ENCODE data around the gene ABO. TPM values are rescaled to one million over a fixed set of nuclear protein-coding genes. Genes with fewer than 3 reads are reported as not detected.
A peak's percentile ranks its signal among the peaks of the same experiment; 100 is the strongest.
"Not testable (repeated sequence)": the region's sequence is repeated elsewhere in the genome, so short reads cannot be mapped to it uniquely, and the experiment has no call there.

The ABO gene
- total RNA-seq, 2 donors from 2014 or later, result 1.7 to 2.1 TPM

DNA sequence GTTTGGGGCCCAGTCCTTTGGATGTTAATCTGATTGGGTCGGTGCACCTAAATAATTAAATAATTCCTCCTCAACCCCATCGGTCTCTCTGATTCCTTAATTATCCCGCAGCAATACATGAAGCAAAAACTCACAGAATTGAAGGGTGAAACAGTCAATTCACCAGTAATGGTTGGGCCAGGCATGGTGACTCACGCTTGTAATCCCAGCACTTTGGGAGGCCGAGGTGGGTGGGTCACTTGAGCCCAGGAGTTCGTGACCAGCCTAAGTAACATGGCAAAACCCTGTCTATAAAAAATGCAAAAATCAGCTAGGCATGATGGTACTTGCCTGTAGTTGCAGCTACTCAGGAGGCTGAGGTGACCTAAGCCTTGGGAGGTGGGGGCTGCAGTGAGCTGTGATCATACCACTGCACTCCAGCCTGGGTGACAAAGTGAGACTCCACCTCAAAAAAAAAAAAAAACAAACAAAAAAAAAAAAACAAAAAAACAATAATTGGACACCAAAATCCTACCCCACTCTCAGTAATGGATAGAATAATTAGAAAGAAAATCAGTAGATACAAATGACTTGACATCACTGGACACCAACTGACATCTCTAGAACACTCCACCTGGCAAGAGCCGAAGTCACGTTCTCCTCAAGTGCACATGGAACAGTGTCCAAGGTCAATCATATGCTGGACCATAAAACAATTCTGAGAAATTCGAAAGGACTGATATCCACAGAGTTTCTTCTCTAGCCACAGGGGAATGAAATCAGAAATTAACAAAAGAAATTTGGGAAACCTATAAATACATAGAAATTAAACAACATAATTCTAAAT lies 5.3 kb downstream of the ABO start:
- DNase-seq (no peak), ATAC-seq (no peak)
- intact Hi-C loops (cut with DNase I), result loop anchor here (5.0 to 10.0 kb wide), 2 partner anchors 82 to 85 kb away; no protein-coding TSS in a partner anchor

DNA sequence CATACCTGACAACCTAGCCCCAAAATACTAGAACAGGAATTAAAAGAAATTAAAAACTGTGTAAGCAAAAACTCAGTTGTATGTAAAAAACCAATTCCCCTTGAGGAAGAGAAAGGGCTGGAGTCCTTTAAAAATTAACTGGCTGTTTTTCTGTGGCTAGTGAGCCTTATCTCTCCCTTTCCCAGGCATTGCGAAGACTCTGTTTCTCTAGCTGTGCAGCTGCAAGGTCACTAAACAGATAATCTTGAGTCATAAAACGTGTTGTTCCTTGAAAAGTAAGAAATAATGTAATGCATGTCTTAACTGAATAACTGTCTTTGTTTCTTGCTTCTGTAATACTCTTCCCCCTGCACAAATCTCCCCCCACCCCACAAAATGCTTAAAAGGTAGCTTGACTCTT lies 5.9 kb downstream of the ABO start:
- intact Hi-C loops (cut with DNase I); ATAC-seq; DNase-seq: not testable (repeated sequence)

DNA sequence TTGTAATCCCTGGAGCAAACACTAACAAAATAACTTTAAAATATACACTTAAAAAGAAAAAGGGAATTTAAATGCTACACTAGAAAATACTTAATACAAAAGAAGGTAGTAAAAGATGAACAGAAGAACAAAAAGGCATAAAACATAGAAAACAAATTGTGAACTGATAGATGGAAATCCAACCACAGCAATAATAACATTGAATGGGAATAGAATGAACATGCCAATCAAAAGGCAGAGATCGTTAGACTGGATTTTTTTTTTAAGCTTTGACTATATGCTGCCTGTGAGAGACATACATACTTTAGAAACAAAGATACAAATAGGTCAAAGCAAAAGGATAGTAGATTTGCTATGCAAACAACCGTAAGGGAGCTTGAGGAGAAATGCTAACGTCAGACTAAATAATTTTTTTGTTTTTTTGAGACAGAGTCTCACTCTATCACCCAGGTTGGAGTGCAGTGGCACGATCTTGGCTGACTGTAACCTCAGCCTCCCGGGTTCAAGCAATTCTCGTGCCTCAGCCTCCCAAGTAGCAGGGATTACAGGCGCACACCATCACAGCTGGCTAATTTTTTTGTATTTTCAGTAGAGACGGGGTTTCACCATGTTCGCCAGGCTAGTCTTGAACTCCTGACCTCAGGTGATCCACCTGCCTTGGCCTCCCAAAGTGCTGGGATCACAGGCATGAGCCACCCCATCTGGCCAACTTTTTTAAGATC lies 6.5 kb downstream of the ABO start:
- ATAC-seq, result no peak
- intact Hi-C loops (cut with DNase I), result no loop called here
- no peak for DNase-seq

DNA sequence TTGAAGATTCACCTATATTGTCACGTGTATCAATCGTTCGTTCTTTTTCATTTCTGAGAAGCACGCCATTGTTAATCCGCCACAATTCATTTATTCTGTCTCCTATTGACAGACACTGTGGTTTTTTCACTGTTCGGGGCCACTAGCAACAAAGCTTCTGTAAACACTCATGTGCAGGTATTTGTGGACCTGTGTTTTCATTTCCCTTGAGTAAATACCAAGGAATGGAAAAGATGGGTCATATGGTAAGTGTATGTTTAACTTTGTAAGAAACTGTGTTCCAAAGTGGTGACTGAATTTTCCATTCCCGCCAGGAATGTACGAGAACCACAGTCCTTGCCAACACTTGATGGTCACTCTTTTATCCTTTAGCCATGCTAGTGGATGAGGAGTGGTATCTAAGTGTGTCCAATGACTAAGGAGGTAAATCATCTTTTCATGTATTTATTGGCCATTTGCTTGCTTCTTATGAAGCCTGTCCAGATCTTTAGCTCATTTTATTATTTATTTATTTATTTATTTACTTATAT lies 10.7 kb downstream of the ABO start:
- intact Hi-C loops (cut with DNase I), result no loop called here
- ATAC-seq, result no peak
- no peak for DNase-seq

DNA sequence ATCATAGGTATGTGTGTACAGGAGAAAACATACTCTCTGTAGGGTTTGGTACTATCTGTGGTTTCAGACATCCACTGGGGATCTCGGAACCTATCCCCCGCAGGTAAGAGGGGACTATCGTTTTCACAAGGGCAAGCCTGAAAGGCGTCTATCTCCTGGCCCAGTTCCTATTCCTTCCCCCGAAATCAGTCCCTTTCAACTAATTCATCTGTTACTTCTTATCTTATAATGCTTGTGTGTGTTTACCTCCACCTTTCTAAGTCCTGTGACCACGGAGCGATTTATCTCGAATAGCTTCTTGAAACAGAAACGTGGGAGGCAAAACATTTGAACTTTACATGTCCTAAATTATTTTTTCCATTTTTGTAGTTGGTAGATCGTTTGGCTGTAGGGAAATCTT lies 11.4 kb downstream of the ABO start:
- DNase-seq, result no peak
- intact Hi-C loops (cut with DNase I), result no loop called here
- ATAC-seq, result no peak

DNA sequence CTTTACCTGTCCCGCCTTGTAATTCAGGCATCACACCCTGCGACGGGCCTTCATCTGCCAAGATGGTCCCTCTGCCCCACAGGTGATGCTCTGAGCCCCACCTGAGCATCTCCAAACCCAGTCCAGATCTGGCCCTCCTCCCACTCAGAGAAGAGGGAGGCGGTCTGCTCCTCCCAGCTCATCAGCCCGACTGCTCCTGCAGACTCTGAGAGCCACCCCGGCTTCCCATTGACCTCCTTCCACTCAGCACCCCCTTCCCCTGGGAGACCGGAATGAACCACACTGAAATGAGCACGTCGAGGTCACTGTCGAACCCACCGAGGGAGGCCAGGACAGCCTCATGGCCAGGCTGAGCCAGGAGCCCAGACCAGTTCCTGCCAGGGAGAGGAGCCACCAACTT lies 12.8 kb downstream of the ABO start:
- ATAC-seq, result no peak
- DNase-seq, result no peak
- intact Hi-C loops (cut with DNase I), result no loop called here

DNA sequence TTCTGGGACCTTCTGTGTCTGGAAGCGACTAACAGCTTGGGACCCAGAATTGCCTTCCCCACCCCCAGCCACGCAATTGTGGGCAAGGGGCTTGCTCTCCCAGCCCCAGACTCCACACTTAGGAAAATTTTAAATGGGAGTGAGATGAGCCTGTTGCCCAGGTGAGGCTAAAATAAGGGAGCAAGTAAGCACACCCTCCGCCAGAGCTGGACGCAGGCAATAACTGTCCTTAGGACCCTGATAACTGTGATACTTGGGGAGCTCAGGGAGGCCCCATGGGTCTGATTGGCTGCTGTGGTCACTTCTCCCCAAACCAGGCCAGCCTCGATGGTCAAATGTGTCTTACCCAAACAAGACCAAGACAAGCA lies 13.3 kb downstream of the ABO start:
- DNase-seq (no peak), ATAC-seq (no peak)
- intact Hi-C loops (cut with DNase I), result no loop called here

DNA sequence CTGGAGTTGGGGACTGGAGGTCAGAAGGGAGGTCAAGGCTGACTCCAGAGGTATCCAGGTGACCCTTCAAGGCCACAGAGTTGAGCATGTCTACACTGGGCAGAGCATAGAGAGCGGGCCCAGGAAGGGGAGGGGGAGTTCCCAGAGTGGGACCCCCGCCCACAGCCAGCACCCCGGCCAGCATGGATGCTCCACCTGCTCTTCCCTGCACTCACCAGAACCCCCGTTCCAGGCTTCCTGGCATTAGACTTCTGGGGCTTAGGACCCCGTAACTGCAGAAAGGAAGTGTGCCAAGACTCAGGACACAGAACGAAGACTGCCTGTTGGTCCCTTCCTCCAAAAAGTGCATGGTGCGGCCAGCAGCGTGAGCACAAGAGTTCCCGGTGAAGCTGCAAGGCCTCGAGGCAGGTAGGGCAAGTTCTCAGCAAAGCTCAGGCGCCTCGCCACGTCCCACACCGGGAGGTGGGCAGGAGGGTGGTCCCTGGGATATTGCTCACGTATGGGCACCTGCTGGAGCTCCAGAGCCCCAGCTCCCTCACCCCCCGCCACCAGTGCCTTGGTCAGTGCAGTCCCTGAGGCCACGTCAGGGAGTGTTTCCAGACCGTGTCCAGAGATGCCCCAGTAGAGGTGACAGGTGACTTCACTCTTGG lies 13.8 kb downstream of the ABO start:
- DNase-seq, result no peak
- ATAC-seq, result no peak
- intact Hi-C loops (cut with DNase I), result no loop called here

DNA sequence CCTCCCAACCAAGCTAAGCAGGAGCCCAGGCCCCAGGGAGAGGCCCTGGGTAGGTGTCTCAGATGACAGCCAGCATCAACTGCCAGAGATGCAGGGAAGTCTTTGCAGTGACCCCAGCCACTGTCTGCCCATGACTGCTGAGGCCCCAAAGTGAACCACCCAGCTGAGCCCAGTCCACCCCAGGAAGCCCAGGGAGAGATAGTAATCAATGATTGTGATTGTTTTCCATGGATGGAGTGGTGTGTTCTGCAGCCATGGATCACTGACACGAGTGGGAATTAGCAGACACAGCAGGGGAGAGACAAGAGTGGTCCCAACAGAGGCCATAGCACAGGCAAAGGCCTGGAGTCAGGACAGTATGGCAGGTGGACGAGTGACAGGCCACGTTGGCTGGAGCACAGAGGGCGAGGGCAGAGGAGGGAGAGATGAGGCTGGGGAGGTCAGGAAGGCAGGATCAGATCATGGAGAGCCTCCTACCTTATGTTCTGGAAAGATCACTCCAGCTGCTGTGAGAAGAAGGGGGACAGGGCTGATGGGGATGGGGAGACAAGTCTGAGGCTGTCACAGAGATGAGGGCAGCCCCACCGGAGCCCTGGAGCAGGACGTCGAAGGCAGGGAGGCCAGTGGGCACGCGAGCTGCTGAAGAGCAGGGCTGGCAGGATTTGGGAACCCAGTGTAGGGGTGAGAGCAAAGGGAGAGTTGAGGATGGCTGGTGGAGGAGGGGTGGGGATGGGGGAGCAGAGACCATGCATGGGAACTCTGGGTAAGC lies 14.5 kb downstream of the ABO start:
- intact Hi-C loops (cut with DNase I), result no loop called here
- ATAC-seq (no peak), DNase-seq (no peak)

DNA sequence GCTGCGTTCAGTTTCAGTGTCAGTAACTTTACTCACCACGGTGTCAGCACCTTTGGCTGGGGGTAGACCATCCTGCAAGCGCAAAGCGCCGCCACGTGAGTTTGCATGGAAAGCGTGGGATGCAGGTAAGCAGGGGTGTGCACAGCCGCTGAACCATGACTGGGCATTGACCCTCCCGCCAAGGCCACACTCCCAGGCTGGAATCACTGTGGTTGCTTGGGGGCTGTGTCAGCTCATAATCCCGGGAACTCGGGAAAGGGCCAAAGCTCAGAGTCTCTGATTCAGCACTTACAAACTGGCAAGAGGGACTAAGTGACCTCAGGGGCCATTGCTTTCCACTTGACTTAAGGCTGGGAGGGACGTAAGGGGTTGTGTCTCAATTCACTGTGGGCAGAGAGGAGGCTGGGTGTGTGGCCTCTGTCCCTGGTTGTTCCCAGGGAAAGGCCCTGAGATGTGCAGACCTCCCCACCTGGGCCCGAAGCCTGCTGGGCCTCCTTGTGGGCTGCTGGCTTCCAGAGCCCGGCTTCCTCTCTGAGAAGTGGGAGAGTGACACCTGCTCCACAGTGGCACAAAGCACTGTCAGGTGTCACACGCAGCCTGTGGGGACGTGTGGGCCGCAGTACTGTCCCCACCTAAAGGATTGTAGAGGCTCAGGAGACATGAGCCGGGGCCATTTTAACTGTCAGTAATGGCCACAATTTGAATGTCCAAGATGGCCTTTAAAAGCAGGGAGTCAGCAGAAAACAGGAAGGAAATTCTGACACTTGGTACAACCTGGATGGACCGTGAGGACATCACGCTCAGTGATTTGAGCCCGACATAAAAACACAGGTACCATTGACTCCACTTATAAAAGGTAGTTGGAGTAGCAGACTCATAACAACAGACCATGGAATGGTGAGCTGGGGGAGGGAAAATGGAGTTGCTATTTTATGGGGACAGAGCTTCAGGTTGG lies 16.7 kb downstream of the ABO start:
- DNase-seq (no peak), ATAC-seq (peak in 1 of 2 donors; percentile 21)
- intact Hi-C loops (cut with DNase I), result no loop called here

DNA sequence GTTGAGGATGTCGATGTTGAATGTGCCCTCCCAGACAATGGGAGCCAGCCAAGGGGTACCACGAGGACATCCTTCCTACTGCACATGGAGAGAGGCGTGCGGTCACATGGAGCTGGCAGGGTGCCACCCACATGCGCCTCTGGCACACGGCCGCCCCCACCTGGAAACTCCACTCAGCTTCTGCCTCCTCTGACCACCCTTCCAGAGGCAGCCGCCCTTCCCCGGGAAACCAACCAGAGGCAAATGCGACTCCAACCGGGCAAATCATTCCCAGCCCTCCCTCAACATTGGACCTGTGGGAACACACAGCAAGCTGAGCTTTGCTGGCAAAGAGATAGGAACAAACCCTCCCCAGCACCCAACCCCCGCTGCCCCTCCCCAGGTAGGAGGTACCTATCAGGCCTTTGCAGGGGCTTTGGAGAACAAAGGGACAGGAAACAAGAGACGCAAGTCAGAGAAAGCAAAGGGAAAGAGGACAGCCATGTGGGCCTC lies 17.5 kb downstream of the ABO start:
- DNase-seq (peak; percentile 45), ATAC-seq (peak in 1 of 2 donors; percentile 59)
- intact Hi-C loops (cut with DNase I), result no loop called here

DNA sequence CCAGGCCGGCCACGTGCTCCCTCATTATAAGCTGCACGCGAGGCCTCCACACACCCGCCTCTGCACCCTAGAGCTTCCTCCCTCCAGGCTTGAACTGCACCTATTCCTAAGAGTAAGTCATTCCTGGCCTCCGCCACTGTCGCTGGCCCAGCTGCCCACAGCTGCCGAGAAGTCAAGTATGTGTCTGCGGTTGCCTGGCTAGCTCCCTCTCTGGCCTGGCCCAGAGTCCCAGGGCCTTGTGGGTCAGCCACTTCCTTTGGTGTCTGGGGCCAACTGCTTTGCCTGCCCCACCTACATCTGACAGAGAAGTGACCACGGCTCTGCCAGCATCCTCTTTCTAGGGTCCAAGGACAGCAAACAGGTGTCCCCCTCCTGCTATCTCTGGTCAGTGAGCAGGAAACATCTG lies 18.3 kb downstream of the ABO start:
- intact Hi-C loops (cut with DNase I), result no loop called here
- DNase-seq (no peak), ATAC-seq (peak; percentile 25 to 26)

DNA sequence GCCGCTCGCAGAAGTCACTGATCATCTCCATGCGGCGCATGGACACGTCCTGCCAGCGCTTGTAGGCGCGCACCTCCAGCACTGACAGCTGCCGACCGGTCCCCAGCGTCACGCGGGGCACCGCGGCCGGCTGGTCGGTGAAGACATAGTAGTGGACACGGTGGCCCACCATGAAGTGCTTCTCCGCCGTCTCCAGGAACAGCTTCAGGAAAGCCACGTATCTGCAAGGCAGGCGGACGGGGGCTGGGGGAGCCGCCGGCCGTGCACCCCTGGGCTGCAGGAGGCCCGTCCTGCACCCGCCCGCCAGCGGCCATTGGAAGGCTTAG lies 18.9 kb downstream of the ABO start:
- DNase-seq (no peak), ATAC-seq (no peak)
- intact Hi-C loops (cut with DNase I), result no loop called here

DNA sequence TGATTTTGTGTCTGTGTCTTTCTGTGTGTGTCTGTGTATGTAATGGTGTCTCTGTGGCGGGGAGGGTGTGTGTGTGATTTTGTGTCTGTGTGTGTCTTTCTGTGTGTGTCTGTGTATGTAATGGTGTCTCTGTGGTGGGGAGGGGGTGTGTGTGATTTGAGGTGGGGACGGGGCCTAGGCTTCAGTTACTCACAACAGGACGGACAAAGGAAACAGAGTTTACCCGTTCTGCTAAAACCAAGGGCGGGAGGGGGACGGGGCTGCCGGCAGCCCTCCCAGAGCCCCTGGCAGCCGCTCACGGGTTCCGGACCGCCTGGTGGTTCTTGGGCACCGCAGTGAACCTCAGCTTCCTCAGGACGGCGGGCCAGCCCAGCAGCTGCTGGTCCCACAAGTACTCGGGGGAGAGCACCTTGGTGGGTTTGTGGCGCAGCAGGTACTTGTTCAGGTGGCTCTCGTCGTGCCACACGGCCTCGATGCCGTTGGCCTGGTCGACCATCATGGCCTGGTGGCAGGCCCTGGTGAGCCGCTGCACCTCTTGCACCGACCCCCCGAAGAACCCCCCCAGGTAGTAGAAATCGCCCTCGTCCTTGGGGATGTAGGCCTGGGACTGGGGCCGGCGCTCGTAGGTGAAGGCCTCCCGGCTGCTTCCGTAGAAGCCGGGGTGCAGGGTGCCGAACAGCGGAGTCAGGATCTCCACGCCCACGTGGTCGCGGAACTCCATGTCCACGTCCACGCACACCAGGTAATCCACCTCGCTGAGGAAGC lies 19.4 kb downstream of the ABO start:
- ATAC-seq (no peak), DNase-seq (no peak)
- intact Hi-C loops (cut with DNase I), result no loop called here

DNA sequence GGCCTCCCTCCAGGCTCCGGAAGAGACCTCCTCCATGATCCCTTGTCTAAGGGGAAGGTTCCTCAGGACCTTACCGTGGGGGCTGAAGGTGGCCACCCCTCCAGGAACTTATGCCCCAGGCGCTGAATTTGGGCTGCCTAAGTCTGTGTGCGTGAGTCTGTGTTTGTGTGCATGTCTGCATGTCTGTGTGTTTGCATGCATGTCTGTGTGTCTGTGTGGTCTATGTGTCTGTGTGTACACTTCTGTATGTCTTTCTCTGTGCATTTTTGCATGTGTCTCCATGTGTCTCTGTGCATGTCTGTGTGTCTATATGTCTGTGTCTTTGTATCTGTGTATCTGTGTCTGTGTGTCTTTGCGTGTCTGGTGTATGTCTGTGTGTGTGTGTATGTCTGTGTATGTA lies 20.5 kb downstream of the ABO start:
- intact Hi-C loops (cut with DNase I), result no loop called here
- no peak for DNase-seq
- no peak for ATAC-seq

DNA sequence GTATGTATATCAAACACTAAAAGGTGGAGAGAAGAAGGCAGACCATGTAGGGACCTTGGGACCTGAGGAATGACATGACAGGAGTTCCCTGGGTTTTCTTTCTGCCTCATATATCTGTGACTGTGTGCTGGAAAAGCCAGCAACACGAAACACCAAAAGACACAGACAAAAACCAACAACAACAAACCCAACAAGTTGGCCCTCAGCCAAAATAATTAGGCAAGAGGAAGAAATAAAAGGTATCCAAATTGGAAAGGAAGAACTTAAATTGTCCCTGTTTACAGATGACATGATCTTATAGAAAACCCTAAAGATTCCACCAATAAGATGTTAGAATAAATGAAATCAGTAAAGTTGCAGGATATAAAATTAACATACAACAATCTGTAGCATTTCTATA lies 21.7 kb downstream of the ABO start:
- ATAC-seq, result no peak
- intact Hi-C loops (cut with DNase I), result no loop called here
- DNase-seq, result no peak

DNA sequence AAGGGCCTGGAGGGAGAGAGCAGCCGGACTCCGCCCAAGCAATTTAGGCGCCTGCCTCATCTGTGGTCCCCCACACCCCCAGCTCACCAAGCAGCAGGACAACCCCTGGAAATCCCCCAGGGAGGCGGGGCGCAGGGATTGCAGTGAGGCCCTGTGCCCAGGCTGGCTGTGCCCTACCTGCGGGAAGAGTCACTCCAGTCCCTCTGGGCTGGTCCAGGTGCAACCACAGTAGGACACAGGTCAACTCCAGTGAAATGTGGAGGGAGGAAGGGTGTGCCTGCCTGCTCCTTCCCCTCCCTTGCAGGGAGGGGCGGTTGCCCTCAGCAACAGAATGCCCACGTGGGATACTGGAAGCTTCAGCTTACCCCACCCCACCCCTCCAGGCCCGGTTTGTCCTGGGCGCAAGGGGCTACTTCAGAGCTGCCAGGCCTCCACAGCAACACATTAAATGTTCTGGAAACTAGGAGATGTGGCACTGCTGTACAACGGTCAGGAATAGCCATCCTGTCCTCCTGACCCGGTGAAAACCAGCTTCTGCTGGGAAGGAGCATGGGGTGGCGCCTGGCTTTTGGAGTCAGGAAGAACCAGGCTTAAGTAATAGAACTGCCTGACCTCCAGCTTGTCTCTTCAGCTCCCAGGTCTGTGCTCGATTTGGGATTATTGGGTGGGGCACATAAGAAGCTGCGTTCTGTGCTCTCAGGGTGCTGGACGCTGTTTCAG lies 22.5 kb downstream of the ABO start:
- intact Hi-C loops (cut with DNase I), result no loop called here
- peak; percentile 52 for DNase-seq
- peak; percentile 51 to 87 for ATAC-seq
